ENCODE results near the gene NKD2.

Gene NKD2

GRCh38 chr5:1026700-1027621, 18.4 kb downstream of the NKD2 start:
- no peak for DNase-seq (ENCODE audit: low spot score)
- H3K27ac ChIP-seq, result no peak overlapping the region
- TF ChIP-seq CTCF (conservative IDR thresholded peaks at IDR 0.05; ENCODE audit: low read depth), result no peak
- CTCF ChIA-PET, result no interaction called here
- POLR2A ChIA-PET (ENCODE audit: low non-redundant PET), result no interaction called here

GRCh38 chr5:1027631-1028441, 19.2 kb downstream of the NKD2 start:
- POLR2A ChIA-PET (ENCODE audit: low non-redundant PET), result interaction anchor here (0.6 kb wide), 1 partner anchor 22 kb away, joined by 6 read pairs; no protein-coding TSS in a partner anchor
- CTCF ChIA-PET, result no interaction called here
- TF ChIP-seq CTCF (conservative IDR thresholded peaks at IDR 0.05; ENCODE audit: low read depth), result no peak
- no peak overlapping the region for H3K27ac ChIP-seq
- DNase-seq (ENCODE audit: low spot score), result no peak

- CTCF ChIA-PET, result no interaction called here
- DNase-seq (ENCODE audit: low spot score), result no peak
- H3K27ac ChIP-seq, result no peak overlapping the region
- POLR2A ChIA-PET (ENCODE audit: low non-redundant PET), result interaction anchor here (0.6 kb wide), 1 partner anchor 22 kb away, joined by 6 read pairs; no protein-coding TSS in a partner anchor
- no peak for TF ChIP-seq CTCF (conservative IDR thresholded peaks at IDR 0.05; ENCODE audit: low read depth)
Observed at GRCh38 chr5:1028481-1029281, 20.1 kb downstream of the NKD2 start.

GRCh38 chr5:1029282-1029944, 20.8 kb downstream of the NKD2 start:
- no peak for TF ChIP-seq CTCF (conservative IDR thresholded peaks at IDR 0.05; ENCODE audit: low read depth)
- DNase-seq (ENCODE audit: low spot score), result no peak
- ChIA-PET POLR2A (ENCODE audit: low non-redundant PET) (no interaction called here), CTCF (interaction anchor here (1.1 kb wide), 1 partner anchor 19 kb away, joined by 3 read pairs; no protein-coding TSS in a partner anchor)
- no peak overlapping the region for H3K27ac ChIP-seq

GRCh38 chr5:1029945-1030625, 21.5 kb downstream of the NKD2 start:
- DNase-seq (ENCODE audit: low spot score), result no peak
- H3K27ac ChIP-seq, result no peak overlapping the region
- POLR2A ChIA-PET (ENCODE audit: low non-redundant PET), result no interaction called here
- TF ChIP-seq CTCF (conservative IDR thresholded peaks at IDR 0.05; ENCODE audit: low read depth), result no peak
- CTCF ChIA-PET, result interaction anchor here (1.1 kb wide), 1 partner anchor 20 kb away, joined by 3 read pairs; no protein-coding TSS in a partner anchor
